Liver (tissue), 9 donors: ENCODE data around the gene LCE1E. TPM values are rescaled to one million over a fixed set of nuclear protein-coding genes. Genes with fewer than 3 reads are reported as not detected.

Experiments
- DNase-seq: peaks from one replicate; pipeline ENCODE4 v3.0.0-alpha.2; 2017; ENCODE audit warnings: low spot score
- H3K27ac ChIP-seq, 2 donors: one replicate each; pipeline ENCODE4 v1.7.0; 2013; ENCODE audit warnings: inconsistent platforms in 2 of 2, low read length in 2 of 2, control low read depth in 1 of 2, low read depth in 1 of 2, mild to moderate bottlenecking in 1 of 2
- H3K27me3 ChIP-seq, 4 donors: one replicate each; pipeline versions ENCODE4 v1.6.1 to v1.7.0; 2013; ENCODE audit warnings: low read length in 3 of 4, inconsistent platforms in 1 of 4, mild to moderate bottlenecking in 1 of 4, moderate library complexity in 1 of 4; ENCODE audit not compliant: control insufficient read depth in 4 of 4, insufficient read depth in 4 of 4
- H3K36me3 ChIP-seq, 4 donors: one replicate each; pipeline versions ENCODE4 v1.6.1 to v1.7.0; 2013; ENCODE audit warnings: low read length in 3 of 4, mild to moderate bottlenecking in 3 of 4, low read depth in 1 of 4, moderate library complexity in 1 of 4; ENCODE audit not compliant: control insufficient read depth in 4 of 4, insufficient read depth in 3 of 4
- H3K4me1 ChIP-seq, 4 donors: one replicate each; pipeline versions ENCODE4 v1.6.1 to v1.7.0; 2013; ENCODE audit warnings: low read length in 3 of 4, mild to moderate bottlenecking in 3 of 4, moderate library complexity in 1 of 4; ENCODE audit not compliant: control insufficient read depth in 4 of 4, insufficient read depth in 4 of 4
- H3K4me3 ChIP-seq, 3 donors: one replicate each; pipeline versions ENCODE4 v1.6.1 to v1.7.0; 2013; ENCODE audit warnings: low read length in 3 of 3, control low read depth in 1 of 3, low read depth in 1 of 3, mild to moderate bottlenecking in 1 of 3
- H3K9ac ChIP-seq, 2 donors: one replicate each; pipeline ENCODE4 v1.7.0; 2013; ENCODE audit warnings: low read length in 2 of 2, mild to moderate bottlenecking in 2 of 2, moderate library complexity in 2 of 2, control low read depth in 1 of 2, low read depth in 1 of 2
- H3K9me3 ChIP-seq, 4 donors: one replicate each; pipeline versions ENCODE4 v1.6.1 to v1.7.0; 2013; ENCODE audit warnings: low read length in 3 of 4; ENCODE audit not compliant: control insufficient read depth in 4 of 4
- ATF3 ChIP-seq: IDR thresholded peaks from 2 replicates; pipeline ENCODE4 v1.6.1; 2016; ENCODE audit warnings: antibody characterized with exemption
- EGR1 ChIP-seq, 2 donors: IDR thresholded peaks; 2 replicates each; pipeline ENCODE4 v1.6.1; 2016 to 2018; ENCODE audit warnings: antibody characterized with exemption in 2 of 2, low read depth in 2 of 2
- FOXA2 ChIP-seq: IDR thresholded peaks from 2 replicates; pipeline ENCODE4 v1.6.1; 2016; ENCODE audit warnings: antibody characterized with exemption
- GABPA ChIP-seq, 2 donors: IDR thresholded peaks in 1 of 2; conservative IDR thresholded peaks in 1 of 2; 2 replicates each; pipeline ENCODE4 v1.6.1; 2016; ENCODE audit warnings: antibody characterized with exemption in 2 of 2, mild to moderate bottlenecking in 1 of 2, moderate library complexity in 1 of 2
- HNF4A ChIP-seq, 2 donors: conservative IDR thresholded peaks; 2 replicates each; pipeline ENCODE4 v1.6.1; 2016; ENCODE audit warnings: antibody characterized with exemption in 2 of 2, mild to moderate bottlenecking in 2 of 2
- HNF4G ChIP-seq: IDR thresholded peaks from 2 replicates; pipeline ENCODE4 v1.6.1; 2016; ENCODE audit warnings: antibody characterized with exemption
- JUND ChIP-seq, 2 donors: IDR thresholded peaks; 2 replicates each; pipeline ENCODE4 v1.6.1; 2016; ENCODE audit warnings: antibody characterized with exemption in 2 of 2
- NR2F2 ChIP-seq: IDR thresholded peaks from 2 replicates; pipeline ENCODE4 v1.6.1; 2016; ENCODE audit warnings: antibody characterized with exemption
- RAD21 ChIP-seq, 2 donors: IDR thresholded peaks; 2 replicates each; pipeline ENCODE4 v1.6.1; 2016; ENCODE audit warnings: antibody characterized with exemption in 2 of 2, mild to moderate bottlenecking in 2 of 2
- RXRA ChIP-seq, 2 donors: IDR thresholded peaks; 2 replicates each; pipeline ENCODE4 v1.6.1; 2017 to 2018; ENCODE audit warnings: antibody characterized with exemption in 2 of 2, mild to moderate bottlenecking in 1 of 2
- SP1 ChIP-seq: IDR thresholded peaks from 2 replicates; pipeline ENCODE4 v1.6.1; 2018; ENCODE audit warnings: antibody characterized with exemption, mild to moderate bottlenecking
- TAF1 ChIP-seq: conservative IDR thresholded peaks from 2 replicates; pipeline ENCODE4 v1.6.1; 2016; ENCODE audit warnings: antibody characterized with exemption, mild to moderate bottlenecking
- YY1 ChIP-seq: IDR thresholded peaks from 2 replicates; pipeline ENCODE4 v1.6.1; 2016; ENCODE audit warnings: antibody characterized with exemption, mild to moderate bottlenecking
- ZBTB33 ChIP-seq: IDR thresholded peaks from 2 replicates; pipeline ENCODE4 v1.6.1; 2016; ENCODE audit warnings: antibody characterized with exemption
- WGBS: extraction: QIAGEN DNeasy Blood & Tissue Kit; methylation state at CpG from one replicate; pipeline ENCODE4 v1.1.7; 2013; 5-methylcytosine and 5-hydroxymethylcytosine counted together
- polyA plus RNA-seq, 2 donors: library from polyadenylated mRNA; stranded (reverse) in 1 of 2; unstranded in 1 of 2; fragments of 200-250 nt in 1 of 2; fragments of >200 nt in 1 of 2; fragmentation: Nextera tagmentation in 1 of 2; extraction: Ambion mirVana in 1 of 2; gene quantifications; one replicate each; pipeline versions ENCODE4 v1.2.1 to v1.2.3, GENCODE V29; 2013 to 2015
- total RNA-seq, 2 donors: library from RNA; depleted of rRNA; stranded (reverse); fragments of >200 nt; gene quantifications; one replicate each; pipeline ENCODE4 v1.2.3, GENCODE V29; 2014
- TF ChIP-seq, protein P1 (sequence below): IDR thresholded peaks from 2 replicates; pipeline ENCODE4 v1.6.1; 2016; ENCODE audit warnings: antibody characterized with exemption
- TF ChIP-seq, protein P2 (sequence below): fragments of 150-350 bp; IDR thresholded peaks from 2 replicates; pipeline ENCODE4 v1.5.1; 2017; ENCODE audit warnings: improper control_type of control experiment, low read depth, low read length; ENCODE audit not compliant: missing input control
- TF ChIP-seq, protein P3 (sequence below): IDR thresholded peaks from 2 replicates; pipeline ENCODE4 v1.6.1; 2016; ENCODE audit warnings: antibody characterized with exemption, mild to moderate bottlenecking
- donor health status: healthy.
- donor health status: healthy.
- donor health status: healthy.
- donor health status: healthy.
- donor health status: healthy.

The LCE1E gene
- total and polyA plus RNA-seq, 4 donors, result not detected

- TF ChIP-seq EGR1 (IDR thresholded peaks at IDR 0.05; ENCODE audit: low read depth in 2 of 2) (no peak), HNF4A (conservative IDR thresholded peaks at IDR 0.05) (no peak)
These were observed 33.8 kb upstream of the LCE1E start (continued) for GRCh38 chr1:152752225-152752624.

DNA sequence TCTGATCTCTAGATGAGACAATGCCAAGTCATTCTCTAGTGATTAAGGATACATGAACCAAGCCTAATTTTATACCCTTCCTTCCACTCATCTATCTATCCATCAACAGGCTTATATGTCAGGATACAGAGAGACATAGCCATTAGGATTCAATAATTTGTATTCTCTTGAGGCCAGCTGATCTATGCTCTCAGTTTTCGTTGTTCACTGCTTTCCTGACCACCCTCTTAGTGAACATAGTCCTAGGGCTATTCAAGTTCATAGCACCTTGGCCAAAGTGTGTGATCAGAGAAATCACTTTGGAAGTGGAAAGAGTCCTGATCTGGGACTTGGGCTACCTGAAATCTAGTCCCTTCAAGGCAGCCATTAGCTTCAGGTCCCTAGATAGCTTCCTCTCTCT is 32.5 kb upstream of the LCE1E start:
- no peak for TF ChIP-seq HNF4G
- TF ChIP-seq FOXA2, result no peak
- TF ChIP-seq GABPA (IDR thresholded peaks at IDR 0.05 in 1 of 2, conservative IDR thresholded peaks at IDR 0.05 in 1 of 2), result no peak
- no peak for TF ChIP-seq EGR1 (IDR thresholded peaks at IDR 0.05; ENCODE audit: low read depth in 2 of 2)
- no peak for TF ChIP-seq RXRA (IDR thresholded peaks at IDR 0.05)
- TF ChIP-seq TAF1, result no peak
- TF ChIP-seq NR2F2, result no peak
- TF ChIP-seq HNF4A (conservative IDR thresholded peaks at IDR 0.05), result no peak
- TF ChIP-seq SP1, result no peak
- TF ChIP-seq JUND (IDR thresholded peaks at IDR 0.05), result no peak
- TF ChIP-seq RAD21 (IDR thresholded peaks at IDR 0.05), result no peak
- TF ChIP-seq, protein P1, sequence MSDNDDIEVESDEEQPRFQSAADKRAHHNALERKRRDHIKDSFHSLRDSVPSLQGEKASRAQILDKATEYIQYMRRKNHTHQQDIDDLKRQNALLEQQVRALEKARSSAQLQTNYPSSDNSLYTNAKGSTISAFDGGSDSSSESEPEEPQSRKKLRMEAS, result no peak
- TF ChIP-seq YY1, result no peak
- TF ChIP-seq, protein P2, sequence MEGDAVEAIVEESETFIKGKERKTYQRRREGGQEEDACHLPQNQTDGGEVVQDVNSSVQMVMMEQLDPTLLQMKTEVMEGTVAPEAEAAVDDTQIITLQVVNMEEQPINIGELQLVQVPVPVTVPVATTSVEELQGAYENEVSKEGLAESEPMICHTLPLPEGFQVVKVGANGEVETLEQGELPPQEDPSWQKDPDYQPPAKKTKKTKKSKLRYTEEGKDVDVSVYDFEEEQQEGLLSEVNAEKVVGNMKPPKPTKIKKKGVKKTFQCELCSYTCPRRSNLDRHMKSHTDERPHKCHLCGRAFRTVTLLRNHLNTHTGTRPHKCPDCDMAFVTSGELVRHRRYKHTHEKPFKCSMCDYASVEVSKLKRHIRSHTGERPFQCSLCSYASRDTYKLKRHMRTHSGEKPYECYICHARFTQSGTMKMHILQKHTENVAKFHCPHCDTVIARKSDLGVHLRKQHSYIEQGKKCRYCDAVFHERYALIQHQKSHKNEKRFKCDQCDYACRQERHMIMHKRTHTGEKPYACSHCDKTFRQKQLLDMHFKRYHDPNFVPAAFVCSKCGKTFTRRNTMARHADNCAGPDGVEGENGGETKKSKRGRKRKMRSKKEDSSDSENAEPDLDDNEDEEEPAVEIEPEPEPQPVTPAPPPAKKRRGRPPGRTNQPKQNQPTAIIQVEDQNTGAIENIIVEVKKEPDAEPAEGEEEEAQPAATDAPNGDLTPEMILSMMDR, result no peak
- TF ChIP-seq ZBTB33, result no peak
- TF ChIP-seq, protein P3, sequence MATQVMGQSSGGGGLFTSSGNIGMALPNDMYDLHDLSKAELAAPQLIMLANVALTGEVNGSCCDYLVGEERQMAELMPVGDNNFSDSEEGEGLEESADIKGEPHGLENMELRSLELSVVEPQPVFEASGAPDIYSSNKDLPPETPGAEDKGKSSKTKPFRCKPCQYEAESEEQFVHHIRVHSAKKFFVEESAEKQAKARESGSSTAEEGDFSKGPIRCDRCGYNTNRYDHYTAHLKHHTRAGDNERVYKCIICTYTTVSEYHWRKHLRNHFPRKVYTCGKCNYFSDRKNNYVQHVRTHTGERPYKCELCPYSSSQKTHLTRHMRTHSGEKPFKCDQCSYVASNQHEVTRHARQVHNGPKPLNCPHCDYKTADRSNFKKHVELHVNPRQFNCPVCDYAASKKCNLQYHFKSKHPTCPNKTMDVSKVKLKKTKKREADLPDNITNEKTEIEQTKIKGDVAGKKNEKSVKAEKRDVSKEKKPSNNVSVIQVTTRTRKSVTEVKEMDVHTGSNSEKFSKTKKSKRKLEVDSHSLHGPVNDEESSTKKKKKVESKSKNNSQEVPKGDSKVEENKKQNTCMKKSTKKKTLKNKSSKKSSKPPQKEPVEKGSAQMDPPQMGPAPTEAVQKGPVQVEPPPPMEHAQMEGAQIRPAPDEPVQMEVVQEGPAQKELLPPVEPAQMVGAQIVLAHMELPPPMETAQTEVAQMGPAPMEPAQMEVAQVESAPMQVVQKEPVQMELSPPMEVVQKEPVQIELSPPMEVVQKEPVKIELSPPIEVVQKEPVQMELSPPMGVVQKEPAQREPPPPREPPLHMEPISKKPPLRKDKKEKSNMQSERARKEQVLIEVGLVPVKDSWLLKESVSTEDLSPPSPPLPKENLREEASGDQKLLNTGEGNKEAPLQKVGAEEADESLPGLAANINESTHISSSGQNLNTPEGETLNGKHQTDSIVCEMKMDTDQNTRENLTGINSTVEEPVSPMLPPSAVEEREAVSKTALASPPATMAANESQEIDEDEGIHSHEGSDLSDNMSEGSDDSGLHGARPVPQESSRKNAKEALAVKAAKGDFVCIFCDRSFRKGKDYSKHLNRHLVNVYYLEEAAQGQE, result no peak
- no peak for TF ChIP-seq ATF3
- no peak overlapping the region for H3K27ac ChIP-seq
- no peak for DNase-seq
- no peaks in the 10 kb centered on the region for H3K9me3 ChIP-seq
- H3K9ac ChIP-seq, result no peak overlapping the region
- peaks cover 0 to 4% (median under 1%) of the 10 kb centered on the region in 4 donors for H3K27me3 ChIP-seq
- H3K4me3 ChIP-seq, result no peak overlapping the region
- WGBS, result 33% methylated on average over 1 of the region's 1 CpG
- no peaks in the 10 kb centered on the region for H3K36me3 ChIP-seq
- H3K4me1 ChIP-seq, result no peaks in the 10 kb centered on the region
